Posterior vena cava (tissue), 2 donors: ENCODE measurements around the gene NFKBIB. TPM values are rescaled to one million over a fixed set of nuclear protein-coding genes. Genes with fewer than 3 reads are reported as not detected.
A peak's percentile ranks its signal among the peaks of the same experiment; 100 is the strongest.

ENCODE experiments used
- DNase-seq: peaks from one replicate; pipeline ENCODE4 v3.0.0-alpha.2; 2020; ENCODE audit warnings: low spot score
- intact Hi-C, 2 donors: fragments of 100-400 bp; cut with DNase I; formaldehyde crosslinking; loops; one replicate each; pipeline versions ENCODE4 v1.14.1 to v1.14.2; 2022 to 2023
- total RNA-seq, 2 donors: library from RNA; stranded (reverse); fragmentation: NEBNext Ultra II Directional; extraction: Animal tissue kit (Norgen Biotek cat#: 25700); gene quantifications; one replicate each; pipeline ENCODE4 v1.2.1, GENCODE V29; 2021
- donor health status: DM: yes; HTN: yes; CAD: no.
- donor health status: DM: yes; HTN: yes; CAD: no.

The NFKBIB gene
- total RNA-seq, 2 donors from 2014 or later: 19.3 to 23.1 TPM

- no peak for DNase-seq
- intact Hi-C loops: no loop called here
Observed at GRCh38 chr19:38894968-38895367, 4.8 kb upstream of the NFKBIB start.

- intact Hi-C loops: no loop called here
- DNase-seq: no peak
Observed at GRCh38 chr19:38898788-38899446, 852 bp upstream of the NFKBIB start.

GRCh38 chr19:38900202-38900629 is 447 bp downstream of the NFKBIB start:
- intact Hi-C loops: no loop called here
- DNase-seq: no peak

GRCh38 chr19:38900743-38901190 is 998 bp downstream of the NFKBIB start:
- intact Hi-C loops: no loop called here
- no peak for DNase-seq

- intact Hi-C loops: no loop called here
- no peak for DNase-seq
Observed at GRCh38 chr19:38901683-38902082, 1.9 kb downstream of the NFKBIB start.

GRCh38 chr19:38904581-38905539 is 5.1 kb downstream of the NFKBIB start:
- no peak for DNase-seq
- intact Hi-C loops: no loop called here

- intact Hi-C loops: no loop called here
Observed at GRCh38 chr19:38905620-38906019, 5.9 kb downstream of the NFKBIB start.

GRCh38 chr19:38907227-38907626 is 7.5 kb downstream of the NFKBIB start:
- DNase-seq: no peak
- intact Hi-C loops: no loop called here

More at GRCh38 chr19:38905620-38906019, 5.9 kb downstream of the NFKBIB start:
- DNase-seq: no peak

- intact Hi-C loops: no loop called here
- DNase-seq: no peak
Observed at GRCh38 chr19:38907670-38908069, 7.9 kb downstream of the NFKBIB start.

GRCh38 chr19:38908911-38909310 is 9.1 kb downstream of the NFKBIB start:
- intact Hi-C loops: no loop called here
- DNase-seq: no peak

GRCh38 chr19:38910488-38910887 is 10.7 kb downstream of the NFKBIB start:
- no peak for DNase-seq
- intact Hi-C loops: no loop called here

- no peak for DNase-seq
- intact Hi-C loops: no loop called here
Observed at GRCh38 chr19:38911388-38912001, 11.7 kb downstream of the NFKBIB start.

- no peak for DNase-seq
- intact Hi-C loops: no loop called here
Observed at GRCh38 chr19:38912600-38913514, 13.1 kb downstream of the NFKBIB start.

GRCh38 chr19:38913958-38914357 is 14.2 kb downstream of the NFKBIB start:
- intact Hi-C loops: no loop called here
- peak; percentile 57 for DNase-seq

GRCh38 chr19:38915329-38916321 is 15.9 kb downstream of the NFKBIB start:
- peak; percentile 70 for DNase-seq
- intact Hi-C loops: no loop called here

- no peak for DNase-seq
- intact Hi-C loops: no loop called here
Observed at GRCh38 chr19:38917516-38917915, 17.7 kb downstream of the NFKBIB start.

GRCh38 chr19:38917921-38918491 is 18.2 kb downstream of the NFKBIB start:
- peak; percentile 73 for DNase-seq
- intact Hi-C loops: no loop called here
